GM12878 (cell line): ENCODE results near the gene FAM162A. TPM values are rescaled to one million over a fixed set of nuclear protein-coding genes. Genes with fewer than 3 reads are reported as not detected.

Source experiments
- ATAC-seq: fragments of 200-7000 bp; cut with Tn5 transposase; 3 replicates; pipeline ENCODE4 v1.9.1; 2020; ENCODE audit warnings: mild to moderate bottlenecking, moderate library complexity
- BruUV-seq: library from RNA; stranded (reverse); fragments of 400-500 nt; replicated peaks from 2 replicates; lab custom pipeline; 2021; lab: Mats Ljungman, UMichigan
- CTCF ChIA-PET: fragments of 300-600 bp; sonication (Branson Sonifier 250); formaldehyde crosslinking; extraction: SDS; loops from one replicate; lab custom pipeline; 2021; ENCODE audit warnings: inconsistent platforms; lab: Yijun Ruan, JAX
- POLR2A ChIA-PET: fragments of 350-600 bp; formaldehyde crosslinking; extraction: SDS; loops from one replicate; lab custom pipeline; 2021; ENCODE audit warnings: inconsistent platforms; lab: Charles Lee
- RAD21 ChIA-PET: fragments of 300-600 bp; sonication (Branson Sonifier 250); formaldehyde crosslinking; loops from one replicate; lab custom pipeline; 2023; ENCODE audit warnings: antibody characterized with exemption; ENCODE audit not compliant: unreplicated experiment; lab: Charles Lee
- SMC1A ChIA-PET: fragments of 300-600 bp; sonication (Branson Sonifier 250); formaldehyde crosslinking; loops from one replicate; lab custom pipeline; 2023; ENCODE audit not compliant: unreplicated experiment, uncharacterized antibody; lab: Charles Lee
- DNase-seq: peaks from one replicate; pipeline ENCODE4 v3.0.0-alpha.2; 2011; ENCODE audit warnings: low read depth, low spot score
- FAIRE-seq: peaks from 3 replicates; lab custom pipeline; 2011; peaks lifted over from hg19 to GRCh38; lab: Jason Lieb, UNC
- H2AFZ ChIP-seq: 2 replicates; pipeline ENCODE4 v1.6.0; 2011; ENCODE audit warnings: low read depth, low read length, control low read depth; ENCODE audit not compliant: control insufficient read depth
- H3K27ac ChIP-seq: 2 replicates; pipeline ENCODE4 v1.5.1; 2011; ENCODE audit warnings: control low read depth; ENCODE audit not compliant: control insufficient read depth, insufficient read depth
- H3K27me3 ChIP-seq, 2 experiments: replicated peaks in 1 of 2; 2 replicates each; pipeline versions ENCODE4 v1.6.0 to v1.6.1; 2011; ENCODE audit warnings: low read length in 1 of 2; ENCODE audit not compliant: control insufficient read depth in 2 of 2, insufficient read depth in 2 of 2
- H3K36me3 ChIP-seq, 2 experiments: 2 replicates each; pipeline ENCODE4 v1.5.1; 2011; ENCODE audit warnings: low read length in 1 of 2; ENCODE audit not compliant: control insufficient read depth in 2 of 2, insufficient read depth in 2 of 2
- H3K4me1 ChIP-seq: 2 replicates; pipeline ENCODE4 v1.6.1; 2011; ENCODE audit warnings: mild to moderate bottlenecking, low read length, moderate library complexity, mixed read lengths; ENCODE audit not compliant: control insufficient read depth, insufficient read depth
- H3K4me2 ChIP-seq: 2 replicates; pipeline ENCODE4 v1.6.0; 2011; ENCODE audit warnings: control low read depth; ENCODE audit not compliant: control insufficient read depth, insufficient read depth
- H3K4me3 ChIP-seq: fragments of 200-600 bp; sonication (generic); 2 replicates; pipeline ENCODE4 v1.5.1; 2016
- H3K79me2 ChIP-seq: 2 replicates; pipeline ENCODE4 v1.6.0; 2011; ENCODE audit warnings: low read length; ENCODE audit not compliant: control insufficient read depth, insufficient read depth
- H3K9ac ChIP-seq: 2 replicates; pipeline ENCODE4 v1.8.0; 2011; ENCODE audit warnings: low read length, control low read depth, mixed read lengths; ENCODE audit not compliant: control insufficient read depth, insufficient read depth
- H3K9me3 ChIP-seq: replicated peaks from 3 replicates; pipeline ENCODE4 v1.5.1; 2011; ENCODE audit warnings: mild to moderate bottlenecking, low read length; ENCODE audit not compliant: control insufficient read depth, insufficient read depth
- H4K20me1 ChIP-seq: 2 replicates; pipeline ENCODE4 v1.6.0; 2011; ENCODE audit not compliant: control insufficient read depth, insufficient read depth
- BCL3 ChIP-seq: IDR thresholded peaks from 2 replicates; pipeline ENCODE4 v1.6.1; 2011; ENCODE audit warnings: borderline replicate concordance, low read depth, mild to moderate bottlenecking, moderate library complexity, low read length; ENCODE audit not compliant: insufficient read depth, poor library complexity, severe bottlenecking
- CHD1 ChIP-seq: IDR thresholded peaks from 2 replicates; pipeline ENCODE4 v1.6.1; 2012; ENCODE audit warnings: low read depth, low read length, improper control_type of control experiment
- CREB1 ChIP-seq: IDR thresholded peaks from 2 replicates; pipeline ENCODE4 v1.6.1; 2012; ENCODE audit warnings: low read depth, mild to moderate bottlenecking, inconsistent platforms
- CUX1 ChIP-seq: IDR thresholded peaks from 2 replicates; pipeline ENCODE4 v1.6.1; 2012; ENCODE audit warnings: improper control_type of control experiment, low read depth, low read length; ENCODE audit not compliant: insufficient replicate concordance
- E4F1 ChIP-seq: fragments of 450-650 bp; IDR thresholded peaks from 2 replicates; pipeline ENCODE4 v1.6.1; 2018; ENCODE audit warnings: borderline replicate concordance, mild to moderate bottlenecking; ENCODE audit not compliant: partially characterized antibody
- EZH2 ChIP-seq: IDR thresholded peaks from 2 replicates; pipeline ENCODE4 v1.6.1; 2012; ENCODE audit warnings: low read depth, mild to moderate bottlenecking, control low read depth, inconsistent platforms, low read length, borderline replicate concordance; ENCODE audit not compliant: control insufficient read depth
- IRF4 ChIP-seq: IDR thresholded peaks from 2 replicates; pipeline ENCODE4 v1.6.1; 2011; ENCODE audit warnings: low read depth, low read length
- KDM1A ChIP-seq: fragments of 200-600 bp; sonication (generic); IDR thresholded peaks from 2 replicates; pipeline ENCODE4 v1.6.1; 2016; ENCODE audit warnings: borderline replicate concordance
- MYB ChIP-seq: fragments of 150-350 bp; IDR thresholded peaks from 2 replicates; pipeline ENCODE4 v1.6.1; 2014; ENCODE audit warnings: mild to moderate bottlenecking, low read depth, low read length, borderline replicate concordance
- SMAD1 ChIP-seq: fragments of 450-650 bp; IDR thresholded peaks from 2 replicates; pipeline ENCODE4 v1.6.1; 2018; ENCODE audit warnings: mild to moderate bottlenecking, low read depth; ENCODE audit not compliant: partially characterized antibody
- SUZ12 ChIP-seq: fragments of 200-600 bp; sonication (generic); IDR thresholded peaks from one replicate; pipeline ENCODE4 v1.6.1; 2018; ENCODE audit warnings: antibody characterized with exemption, mild to moderate bottlenecking; ENCODE audit not compliant: unreplicated experiment
- TCF7 ChIP-seq: IDR thresholded peaks from 2 replicates; pipeline ENCODE4 v1.6.1; 2014; ENCODE audit warnings: antibody characterized with exemption, borderline replicate concordance
- ZBED1 ChIP-seq: IDR thresholded peaks from 2 replicates; pipeline ENCODE4 v1.6.1; 2016; ENCODE audit warnings: borderline replicate concordance
- ZNF217 ChIP-seq: fragments of 450-650 bp; IDR thresholded peaks from 2 replicates; pipeline ENCODE4 v1.6.1; 2017; ENCODE audit warnings: antibody characterized with exemption, mild to moderate bottlenecking
- in situ Hi-C: fragments of 300-500 bp; cut with MboI; formaldehyde crosslinking; loops from 9 replicates; pipeline ENCODE4 v1.14.3; 2018; ENCODE audit warnings: mixed read lengths
- intact Hi-C: fragments of 100-400 bp; cut with micrococcal nuclease; formaldehyde crosslinking; loops from one replicate; pipeline ENCODE4 v1.14.2; 2022; ENCODE audit not compliant: unreplicated experiment
- polyA plus RNA-seq, 11 experiments: library from polyadenylated mRNA; depleted of rRNA in 4 of 11; unstranded in 6 of 11; stranded (reverse) in 5 of 11; fragments of >200 nt; fragmentation: Nextera tagmentation in 4 of 11; fragmentation: Illumina TruSeq in 1 of 11; extraction: Ambion mirVana in 4 of 11; extraction: Trizol in 1 of 11; gene quantifications; 1 replicate in 1 of 11; 2 replicates in 10 of 11; pipeline versions ENCODE4 v1.2.1 to v1.2.3, GENCODE V29; 2011 to 2016; ENCODE audit warnings: inconsistent platforms in 2 of 11, missing spikeins in 2 of 11, low read depth in 1 of 11
- total RNA-seq, 4 experiments: library from RNA; depleted of rRNA in 3 of 4; stranded (reverse); fragments of >200 nt in 3 of 4; fragmentation: Illumina TruSeq in 1 of 4; extraction: Trizol in 1 of 4; gene quantifications; 2 replicates each; pipeline versions ENCODE4 v1.2.1 to v1.2.3, GENCODE V29; 2013 to 2021

The FAM162A gene
- total and polyA plus RNA-seq, 10 of the 15 experiments (the other 5 are each of a cell fraction or from before 2014, with no cell fraction given), result 59.2 to 346 (median 149) TPM

DNA sequence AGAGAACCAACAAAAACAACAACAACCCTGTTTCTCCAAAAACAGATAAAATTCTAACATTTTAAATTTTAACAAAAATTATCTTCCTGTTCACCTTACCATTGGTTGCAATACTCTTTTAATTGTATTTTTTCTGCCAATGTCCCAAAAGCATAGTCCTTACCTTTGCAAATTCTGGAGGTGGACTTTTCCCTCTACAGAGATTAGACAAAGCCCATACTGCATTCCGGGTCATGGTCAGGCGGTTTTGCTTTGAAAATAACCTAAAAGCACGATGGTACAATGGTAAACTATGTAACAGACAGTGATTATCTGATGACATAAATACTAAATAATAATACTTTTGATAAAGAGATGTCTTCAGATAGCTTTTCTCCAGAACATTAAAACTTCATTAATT, 67.4 kb downstream of the FAM162A start (continued):
- TF ChIP-seq CUX1, result no peak

DNA sequence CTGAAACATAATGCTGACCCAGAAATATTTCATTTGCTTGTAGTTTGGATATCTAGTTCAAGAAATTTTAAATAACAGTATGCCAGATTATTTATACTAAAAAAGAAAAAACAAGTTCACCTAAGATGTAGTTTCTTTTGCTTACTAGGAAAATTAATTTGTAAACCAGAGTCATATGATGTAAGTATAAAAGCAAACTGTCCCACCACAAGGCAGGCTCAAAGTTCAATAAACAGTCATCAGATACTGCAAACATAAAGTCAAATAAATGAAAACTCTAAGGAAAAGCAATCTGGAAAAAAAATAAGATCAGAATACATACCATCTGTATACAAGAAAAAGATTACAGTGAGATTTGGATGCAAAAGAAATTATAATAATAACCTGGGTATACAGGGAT, 72.1 kb downstream of the FAM162A start:
- intact Hi-C loops, result loop anchor here (5.0 kb wide), 1 partner anchor 96 kb away; no protein-coding TSS in a partner anchor
- in situ Hi-C loops, result no loop called here
- DNase-seq, result no peak
- Histone ChIP-seq H3K4me3 (no peak overlapping the region), H3K36me3 (peaks cover 2 to 19% of the 10 kb centered on the region in 2 experiments), H4K20me1 (no peaks in the 10 kb centered on the region), H3K4me2 (no peak overlapping the region), H3K27me3 (no peaks in the 10 kb centered on the region), H3K27ac (no peak overlapping the region), H2AFZ (no peak overlapping the region), H3K79me2 (no peaks in the 10 kb centered on the region), H3K9me3 (no peaks in the 10 kb centered on the region), H3K4me1 (no peaks in the 10 kb centered on the region), H3K9ac (no peak overlapping the region)
- FAIRE-seq, result no peak
- ChIA-PET POLR2A (no interaction called here), CTCF (interaction anchor here (0.6 to 2.6 kb wide), 2 partner anchors 64 to 818 kb away, joined by 5 to 35 read pairs; no protein-coding TSS in a partner anchor), SMC1A (interaction anchor here (1.0 to 4.9 kb wide), 2 partner anchors 12 to 23 kb away, joined by 3 to 31 read pairs; no protein-coding TSS in a partner anchor), RAD21 (interaction anchor here (1.4 to 2.0 kb wide), 2 partner anchors 60 to 150 kb away, joined by 3 to 6 read pairs; no protein-coding TSS in a partner anchor)
- no peak for ATAC-seq
- BruUV-seq, result no TSS peak
- no peak for TF ChIP-seq EZH2
- no peak for TF ChIP-seq ZBED1
- TF ChIP-seq ZNF217, result no peak
- TF ChIP-seq CHD1, result no peak
- no peak for TF ChIP-seq E4F1
- TF ChIP-seq KDM1A, result no peak
- TF ChIP-seq TCF7, result no peak
- TF ChIP-seq CREB1, result no peak
- no peak for TF ChIP-seq BCL3
- no peak for TF ChIP-seq SMAD1
- TF ChIP-seq SUZ12, result no peak
- no peak for TF ChIP-seq IRF4
- no peak for TF ChIP-seq MYB
